ENCODE measurements around the gene KCNG2. TPM values are rescaled to one million over a fixed set of nuclear protein-coding genes. Genes with fewer than 3 reads are reported as not detected.

The KCNG2 gene
- total and polyA plus RNA-seq, 2 of the 4 experiments (the other 2 are of a cell fraction), result not detected

DNA sequence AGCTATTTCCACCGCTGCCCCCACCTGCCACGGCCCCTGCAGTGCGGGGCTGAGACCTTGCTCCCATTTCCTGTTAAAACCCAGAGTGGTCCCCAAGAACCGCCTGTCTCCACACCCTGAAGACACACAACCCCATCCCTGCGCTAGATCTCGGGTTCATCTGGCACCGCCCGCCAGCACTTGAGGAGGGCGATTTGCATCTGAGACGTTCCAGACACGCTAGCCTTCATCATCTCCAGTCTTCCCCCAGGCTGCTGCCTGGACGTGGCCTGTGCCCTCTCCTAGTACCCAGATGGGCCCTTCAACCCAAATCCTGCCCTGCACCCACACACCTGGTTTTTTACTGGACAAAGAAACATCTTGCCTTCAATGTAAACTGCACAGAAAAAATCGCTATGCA lies 103.9 kb downstream of the KCNG2 start:
- Histone ChIP-seq H4K8ac (ENCODE audit: low read depth in 2 of 2, low read length in 2 of 2) (no peak overlapping the region), H3K14ac (replicated peaks; ENCODE audit: low read depth, low read length) (no peak overlapping the region), H3K4me3 (ENCODE audit: insufficient read depth, low read depth, low read length) (no peak overlapping the region), H2BK20ac (ENCODE audit: low read depth, low read length) (no peak overlapping the region), H3K9me1 (ENCODE audit: insufficient read depth, low read length) (no peaks in the 10 kb centered on the region), H3K9me3 (ENCODE audit: control insufficient read depth, insufficient read depth, low read length) (peaks cover 37% of the 10 kb centered on the region), H3K79me1 (ENCODE audit: low read depth in 1 of 2, low read length in 2 of 2) (no peaks in the 10 kb centered on the region; a peak in 1 of 4 replicates), H4K91ac (ENCODE audit: insufficient read depth, low read depth, low read length) (no peak overlapping the region), H2BK5ac (ENCODE audit: low read depth, low read length, poor library complexity, severe bottlenecking) (no peak overlapping the region), H3K56ac (ENCODE audit: extremely low read depth, insufficient read depth, low read length) (no peak overlapping the region), H3K27ac (ENCODE audit: insufficient read depth, low read length) (no peak overlapping the region), H4K5ac (ENCODE audit: low read depth, low read length) (no peak overlapping the region), H3K23ac (ENCODE audit: low read depth, low read length) (no peak overlapping the region), H2BK15ac (ENCODE audit: low read depth, low read length) (no peak overlapping the region), H2BK120ac (ENCODE audit: low read depth, low read length) (no peak overlapping the region), H2AK9ac (replicated peaks; ENCODE audit: low read depth, low read length, poor library complexity) (no peak overlapping the region), H2AK5ac (ENCODE audit: low read depth, low read length) (no peak overlapping the region), H2AFZ (replicated peaks; ENCODE audit: low read length, poor library complexity) (no peak overlapping the region), H3K4me2 (ENCODE audit: low read depth, low read length) (no peak overlapping the region), H3K27me3 (ENCODE audit: control insufficient read depth, insufficient read depth, low read length) (no peaks in the 10 kb centered on the region), H3K36me3 (ENCODE audit: control insufficient read depth, insufficient read depth, low read length) (peaks cover 33% of the 10 kb centered on the region), H3K4me1 (ENCODE audit: control insufficient read depth, insufficient read depth, low read length) (peaks cover 4% of the 10 kb centered on the region), H3K9ac (ENCODE audit: low read depth, low read length) (no peak overlapping the region), H3K4ac (ENCODE audit: low read depth, low read length) (no peak overlapping the region), H3K18ac (ENCODE audit: low read depth, low read length) (no peak overlapping the region), H4K20me1 (ENCODE audit: insufficient read depth, low read length) (no peaks in the 10 kb centered on the region; the same call in 1 of the 2 replicates)
- 100% methylated on average over 9 of the region's 13 CpGs; no CpG with 5 or more reads in 1 of the 2 experiments for WGBS, 2 experiments (ENCODE audit: extremely low coverage in 2 of 2, insufficient read length in 1 of 2)
- intact Hi-C loops (cut with micrococcal nuclease), result no loop called here
- DNase-seq (no peak), ATAC-seq (ENCODE audit: low read depth) (no peak)
- in situ Hi-C loops (cut with MboI; ENCODE audit: low sequenced_read_pairs), result no loop called here
- dilution Hi-C loops (cut with HindIII; ENCODE audit: low sequenced_read_pairs, unreplicated experiment), result no loop called here
- no TSS peak for BruUV-seq (replicated peaks)
- POLR2A ChIA-PET (ENCODE audit: unreplicated experiment), result no interaction called here
- CTCF ChIA-PET, result no interaction called here
- TF ChIP-seq CTCF (conservative IDR thresholded peaks at IDR 0.05; ENCODE audit: low read depth, low read length) (no peak), POLR2A (IDR thresholded peaks at IDR 0.05; ENCODE audit: low read depth, low read length) (no peak), RFX5 (IDR thresholded peaks at IDR 0.05; ENCODE audit: low read depth, low read length) (no peak), FOS (IDR thresholded peaks at IDR 0.05; ENCODE audit: low read depth, low read length) (no peak), BHLHE40 (IDR thresholded peaks at IDR 0.05; ENCODE audit: low read depth, low read length) (no peak), RAD21 (IDR thresholded peaks at IDR 0.05; ENCODE audit: low read length) (no peak), CHD1 (IDR thresholded peaks at IDR 0.05; ENCODE audit: low read depth, low read length) (no peak), MAFK (IDR thresholded peaks at IDR 0.05; ENCODE audit: low read depth, low read length) (no peak), NFE2L2 (IDR thresholded peaks at IDR 0.05; ENCODE audit: low read depth, low read length) (no peak), ELK1 (IDR thresholded peaks at IDR 0.05; ENCODE audit: borderline replicate concordance, low read depth, low read length) (no peak), SMC3 (IDR thresholded peaks at IDR 0.05; ENCODE audit: low read depth, low read length) (no peak), MAZ (IDR thresholded peaks at IDR 0.05; ENCODE audit: borderline replicate concordance, low read depth, low read length) (no peak), MXI1 (IDR thresholded peaks at IDR 0.05; ENCODE audit: borderline replicate concordance, low read depth, low read length) (no peak), CEBPB (IDR thresholded peaks at IDR 0.05; ENCODE audit: low read depth, low read length) (no peak)
- TF ChIP-seq, protein P1, sequence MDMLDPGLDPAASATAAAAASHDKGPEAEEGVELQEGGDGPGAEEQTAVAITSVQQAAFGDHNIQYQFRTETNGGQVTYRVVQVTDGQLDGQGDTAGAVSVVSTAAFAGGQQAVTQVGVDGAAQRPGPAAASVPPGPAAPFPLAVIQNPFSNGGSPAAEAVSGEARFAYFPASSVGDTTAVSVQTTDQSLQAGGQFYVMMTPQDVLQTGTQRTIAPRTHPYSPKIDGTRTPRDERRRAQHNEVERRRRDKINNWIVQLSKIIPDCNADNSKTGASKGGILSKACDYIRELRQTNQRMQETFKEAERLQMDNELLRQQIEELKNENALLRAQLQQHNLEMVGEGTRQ (IDR thresholded peaks at IDR 0.05; ENCODE audit: low read depth, low read length), result no peak

All from IMR-90 (cell line).